Activated B cell treated with CpG ODN at 0.5 μM for 24 hours (primary cell): ENCODE measurements around the gene RAPGEF2. TPM values are rescaled to one million over a fixed set of nuclear protein-coding genes. Genes with fewer than 3 reads are reported as not detected.
"Not testable (repeated sequence)": the region's sequence is repeated elsewhere in the genome, so short reads cannot be mapped to it uniquely, and the experiment has no call there.

Experiments used
- ATAC-seq: fragments of 200-7000 bp; cut with Tn5 transposase; one replicate; pipeline ENCODE4 v1.10.0; 2021; ENCODE audit warnings: low read depth, mild to moderate bottlenecking, moderate library complexity
- CTCF ChIA-PET: fragments of 350-600 bp; sonication (Branson Sonifier 250); formaldehyde crosslinking; loops from one replicate; lab custom pipeline; 2021; ENCODE audit warnings: antibody characterized with exemption; lab: Charles Lee
- POLR2A ChIA-PET: fragments of 350-600 bp; sonication (Branson Sonifier 250); formaldehyde crosslinking; loops from one replicate; lab custom pipeline; 2021; ENCODE audit warnings: antibody characterized with exemption; lab: Charles Lee
- DNase-seq: peaks from one replicate; pipeline ENCODE4 v3.0.0; 2022
- H3K27ac Mint-ChIP-seq: one replicate; pipeline ENCODE4 v1.8.0; 2020; ENCODE audit warnings: mixed read lengths
- H3K27me3 Mint-ChIP-seq: one replicate; pipeline ENCODE4 v1.8.0; 2021; ENCODE audit warnings: mixed read lengths
- H3K36me3 Mint-ChIP-seq: one replicate; pipeline ENCODE4 v1.8.0; 2021; ENCODE audit warnings: low read depth, mixed read lengths
- H3K4me1 Mint-ChIP-seq: one replicate; pipeline ENCODE4 v1.8.0; 2021; ENCODE audit warnings: mixed read lengths
- H3K4me3 Mint-ChIP-seq: one replicate; pipeline ENCODE4 v1.8.0; 2020; ENCODE audit warnings: mild to moderate bottlenecking, mixed read lengths
- H3K9me3 Mint-ChIP-seq: one replicate; pipeline ENCODE4 v1.8.0; 2020; ENCODE audit warnings: mixed read lengths
- intact Hi-C: fragments of 100-400 bp; cut with micrococcal nuclease; formaldehyde crosslinking; loops from one replicate; pipeline ENCODE4 v1.15.1; 2024
- total RNA-seq: library from RNA; stranded (reverse); gene quantifications from 2 replicates; pipeline ENCODE4 v1.2.3, GENCODE V29; 2022
- TF ChIP-seq, protein P1 (sequence below): fragments of 200-600 bp; IDR thresholded peaks from one replicate; pipeline ENCODE4 v1.8.0; 2022; ENCODE audit warnings: antibody characterized with exemption, mild to moderate bottlenecking

RAPGEF2 gene
- total RNA-seq, 1 donor from 2014 or later, result 22.9 TPM

DNA sequence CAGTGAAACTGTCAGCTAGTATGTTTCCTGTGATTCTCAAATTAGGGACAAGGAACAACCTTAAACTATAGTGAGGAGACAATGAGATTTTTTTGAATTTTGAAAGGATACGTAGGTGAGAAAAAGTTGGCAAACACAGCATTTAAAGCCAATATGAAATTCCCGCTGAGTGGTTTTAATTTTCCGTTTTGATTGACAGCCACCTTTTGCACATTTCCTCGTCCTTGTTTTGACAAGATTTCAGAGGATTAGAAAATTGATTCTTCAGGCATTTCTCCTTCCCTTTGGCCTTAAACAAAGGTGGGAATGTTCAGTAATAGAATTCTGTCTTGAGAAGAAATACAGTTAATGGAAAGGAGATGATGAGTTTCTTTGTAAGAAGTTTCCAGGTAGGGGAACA is 52.2 kb downstream of the RAPGEF2 start:
- ChIA-PET CTCF (no interaction called here), POLR2A (interaction anchor here (0.6 kb wide), 1 partner anchor 559 kb away, joined by 3 read pairs; no protein-coding TSS in a partner anchor)
- DNase-seq (no peak), ATAC-seq (no peak)
- H3K9me3 Mint-ChIP-seq, result no peaks in the 10 kb centered on the region
- H3K4me1 Mint-ChIP-seq, result peaks cover 11% of the 10 kb centered on the region
- intact Hi-C loops, result no loop called here
- H3K36me3 Mint-ChIP-seq, result no peaks in the 10 kb centered on the region
- H3K27ac Mint-ChIP-seq, result no peak overlapping the region
- H3K27me3 Mint-ChIP-seq, result no peaks in the 10 kb centered on the region
- no peak overlapping the region for H3K4me3 Mint-ChIP-seq
- TF ChIP-seq, protein P1, sequence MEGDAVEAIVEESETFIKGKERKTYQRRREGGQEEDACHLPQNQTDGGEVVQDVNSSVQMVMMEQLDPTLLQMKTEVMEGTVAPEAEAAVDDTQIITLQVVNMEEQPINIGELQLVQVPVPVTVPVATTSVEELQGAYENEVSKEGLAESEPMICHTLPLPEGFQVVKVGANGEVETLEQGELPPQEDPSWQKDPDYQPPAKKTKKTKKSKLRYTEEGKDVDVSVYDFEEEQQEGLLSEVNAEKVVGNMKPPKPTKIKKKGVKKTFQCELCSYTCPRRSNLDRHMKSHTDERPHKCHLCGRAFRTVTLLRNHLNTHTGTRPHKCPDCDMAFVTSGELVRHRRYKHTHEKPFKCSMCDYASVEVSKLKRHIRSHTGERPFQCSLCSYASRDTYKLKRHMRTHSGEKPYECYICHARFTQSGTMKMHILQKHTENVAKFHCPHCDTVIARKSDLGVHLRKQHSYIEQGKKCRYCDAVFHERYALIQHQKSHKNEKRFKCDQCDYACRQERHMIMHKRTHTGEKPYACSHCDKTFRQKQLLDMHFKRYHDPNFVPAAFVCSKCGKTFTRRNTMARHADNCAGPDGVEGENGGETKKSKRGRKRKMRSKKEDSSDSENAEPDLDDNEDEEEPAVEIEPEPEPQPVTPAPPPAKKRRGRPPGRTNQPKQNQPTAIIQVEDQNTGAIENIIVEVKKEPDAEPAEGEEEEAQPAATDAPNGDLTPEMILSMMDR, result no peak

DNA sequence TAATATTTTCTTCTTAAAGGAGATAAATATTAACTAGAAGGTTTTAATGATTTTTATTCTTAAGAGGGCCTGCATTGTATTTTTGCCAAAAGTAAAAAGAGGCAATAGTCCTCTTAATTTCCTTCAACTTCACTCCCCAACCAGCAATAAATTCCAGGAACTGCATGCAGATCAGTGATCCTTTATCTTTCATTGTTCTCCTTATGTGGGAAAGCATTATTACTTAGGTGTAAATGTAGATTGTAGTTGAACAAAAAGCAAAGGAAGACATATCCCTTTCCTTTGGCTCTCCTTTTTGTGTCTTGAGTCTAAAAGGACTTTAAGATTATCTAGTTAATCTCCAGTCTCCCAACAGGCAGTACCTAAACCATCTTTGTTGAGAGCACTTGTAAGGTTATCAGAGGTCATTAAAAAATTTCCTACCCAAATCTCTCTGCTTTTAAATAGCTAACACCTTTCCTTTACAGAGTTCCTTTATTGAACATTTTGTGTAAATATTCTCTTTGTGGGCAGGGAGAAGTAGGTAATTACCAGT is 55.3 kb downstream of the RAPGEF2 start:
- H3K36me3 Mint-ChIP-seq, result no peaks in the 10 kb centered on the region
- peaks cover 3% of the 10 kb centered on the region for H3K4me1 Mint-ChIP-seq
- ATAC-seq (no peak), DNase-seq (no peak)
- intact Hi-C loops, result loop anchor here (2.0 kb wide), 1 partner anchor 15 kb away; no protein-coding TSS in a partner anchor
- ChIA-PET CTCF (no interaction called here), POLR2A (no interaction called here)
- H3K9me3 Mint-ChIP-seq, result no peaks in the 10 kb centered on the region
- H3K27ac Mint-ChIP-seq, result no peak overlapping the region
- H3K4me3 Mint-ChIP-seq, result no peak overlapping the region
- TF ChIP-seq, protein P1, result no peak
- no peaks in the 10 kb centered on the region for H3K27me3 Mint-ChIP-seq

DNA sequence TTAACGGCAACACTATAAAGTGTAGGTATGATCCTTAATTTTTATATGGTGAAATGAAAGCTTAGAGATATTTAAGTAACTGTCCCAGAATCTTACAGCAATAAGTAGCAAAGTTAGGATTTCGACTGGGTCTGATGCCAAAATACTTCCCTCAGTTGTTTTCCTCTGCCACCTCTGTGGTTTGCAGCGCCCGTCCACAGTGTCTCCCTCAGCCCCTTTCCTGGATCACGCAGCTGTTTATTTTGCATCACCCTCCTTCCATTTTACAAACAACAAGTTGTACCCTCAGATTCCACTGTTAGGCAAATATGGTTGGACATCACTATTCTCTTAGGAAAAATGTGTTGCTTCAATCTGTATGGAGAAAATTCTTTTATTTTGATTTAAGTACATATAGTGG is 56.1 kb downstream of the RAPGEF2 start:
- POLR2A ChIA-PET, result no interaction called here
- H3K27ac Mint-ChIP-seq, result no peak overlapping the region

DNA sequence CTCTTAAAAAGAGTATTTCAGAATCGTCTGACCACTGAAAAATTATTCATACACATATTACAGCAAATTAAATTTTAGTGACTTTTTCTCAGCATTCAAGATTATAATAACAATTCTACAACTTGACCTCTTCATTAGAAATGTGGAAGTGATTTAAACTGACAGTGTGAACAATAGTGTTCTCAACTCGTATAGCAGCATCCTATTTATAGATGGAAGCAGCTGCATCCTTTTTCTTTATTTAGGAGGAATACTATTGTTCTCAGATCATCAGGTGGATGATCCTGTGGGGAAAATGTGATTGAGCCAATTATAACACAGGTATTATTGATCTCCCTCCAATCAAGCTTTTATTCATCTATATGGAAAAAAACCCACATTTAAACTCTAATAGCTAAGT is 56.7 kb downstream of the RAPGEF2 start:
- Mint-ChIP-seq H3K36me3 (no peaks in the 10 kb centered on the region), H3K9me3 (no peaks in the 10 kb centered on the region), H3K27me3 (no peaks in the 10 kb centered on the region), H3K4me3 (no peak overlapping the region), H3K27ac (no peak overlapping the region), H3K4me1 (peaks cover 3% of the 10 kb centered on the region)
- ChIA-PET POLR2A (no interaction called here), CTCF (no interaction called here)
- ATAC-seq, result no peak
- DNase-seq, result no peak
- TF ChIP-seq, protein P1, result no peak
- intact Hi-C loops, result loop anchor here (2.0 kb wide), 1 partner anchor 17 kb away; no protein-coding TSS in a partner anchor

More for the DNA sequence above, 56.1 kb downstream of the RAPGEF2 start:
- Mint-ChIP-seq H3K9me3 (no peaks in the 10 kb centered on the region), H3K27me3 (no peaks in the 10 kb centered on the region), H3K4me3 (no peak overlapping the region), H3K4me1 (peaks cover 3% of the 10 kb centered on the region), H3K36me3 (no peaks in the 10 kb centered on the region)
- CTCF ChIA-PET, result no interaction called here
- ATAC-seq, result no peak
- TF ChIP-seq, protein P1, result no peak
- DNase-seq, result no peak
- intact Hi-C loops, result loop anchor here (2.0 kb wide), 1 partner anchor 16 kb away; no protein-coding TSS in a partner anchor

DNA sequence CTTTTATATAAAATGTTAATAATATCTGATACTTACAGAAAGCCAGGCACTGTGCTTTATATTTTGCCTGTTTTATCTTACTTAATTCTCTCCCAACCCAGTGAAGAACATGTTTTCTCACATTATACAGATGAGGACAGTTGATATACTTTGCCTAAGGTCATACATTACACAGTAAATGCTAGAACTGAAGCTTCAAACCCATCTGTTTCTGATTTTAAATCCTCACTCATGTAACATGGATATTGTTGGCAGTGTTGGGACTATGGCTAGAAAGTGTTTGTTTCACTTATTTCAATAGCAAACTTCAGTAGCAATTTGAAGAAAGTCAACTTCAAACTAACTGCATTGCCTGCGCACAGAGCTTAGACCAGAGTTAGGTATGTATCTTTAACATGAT is 57.4 kb downstream of the RAPGEF2 start:
- DNase-seq (no peak), ATAC-seq (no peak)
- TF ChIP-seq, protein P1, result no peak
- Mint-ChIP-seq H3K27ac (no peak overlapping the region), H3K27me3 (no peaks in the 10 kb centered on the region), H3K36me3 (no peaks in the 10 kb centered on the region), H3K4me3 (no peak overlapping the region), H3K4me1 (peaks cover 3% of the 10 kb centered on the region), H3K9me3 (no peaks in the 10 kb centered on the region)
- ChIA-PET POLR2A (no interaction called here), CTCF (no interaction called here)
- intact Hi-C loops, result no loop called here

DNA sequence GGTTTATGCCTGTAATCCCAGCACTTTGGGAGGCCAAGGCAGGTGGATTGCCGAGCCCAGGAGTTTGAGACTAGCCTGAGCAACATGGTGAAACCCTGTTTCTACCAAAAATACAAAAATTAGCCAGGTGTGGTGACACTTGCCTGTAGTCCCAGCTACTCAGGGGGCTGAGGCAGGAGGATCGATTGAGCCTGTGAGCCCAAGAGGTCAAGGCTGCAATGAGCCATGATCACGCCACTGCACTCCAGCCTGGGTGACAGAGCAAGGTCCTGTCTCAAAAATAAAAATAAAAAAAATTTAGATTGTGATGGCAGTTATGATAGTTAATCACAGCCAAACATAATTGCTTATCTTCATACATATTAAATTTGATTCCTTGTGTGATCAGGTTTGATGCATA is 58.6 kb downstream of the RAPGEF2 start:
- DNase-seq, H3K36me3 Mint-ChIP-seq, H3K27me3 Mint-ChIP-seq, H3K4me1 Mint-ChIP-seq, ATAC-seq, H3K9me3 Mint-ChIP-seq, H3K27ac Mint-ChIP-seq, H3K4me3 Mint-ChIP-seq, intact Hi-C loops, POLR2A ChIA-PET: not testable (repeated sequence)
- CTCF ChIA-PET, result interaction anchor here (0.9 kb wide), 1 partner anchor 42 kb away, joined by 5 read pairs; no protein-coding TSS in a partner anchor
